GM13977 (cell line): Measurements from ENCODE around the gene TFG.

ENCODE experiments used
- DNase-seq: peaks from one replicate; pipeline ENCODE4 v3.0.0; 2012; ENCODE audit warnings: low spot score
- CTCF ChIP-seq: IDR thresholded peaks from 2 replicates; pipeline ENCODE4 v1.5.1; 2012; ENCODE audit warnings: mild to moderate bottlenecking, control low read depth; ENCODE audit not compliant: insufficient read depth; ENCODE audit errors: extremely low read depth, missing control alignments
- in situ Hi-C: fragments of 300-500 bp; cut with MboI; formaldehyde crosslinking; loops from one replicate; pipeline ENCODE4 v1.12.0; 2022; ENCODE audit warnings: low sequenced_read_pairs, low pct_unique_long_range_greater_than_20kb, mixed read lengths, inconsistent platforms; ENCODE audit not compliant: unreplicated experiment

TFG gene

GRCh38 chr3:100779480-100779879, 70.2 kb downstream of the TFG start:
- no peak for TF ChIP-seq CTCF
- DNase-seq: no peak
- in situ Hi-C loops: no loop called here

- TF ChIP-seq CTCF: no peak
- in situ Hi-C loops: no loop called here
- no peak for DNase-seq
Observed at GRCh38 chr3:100780071-100780622, 70.9 kb downstream of the TFG start.

- TF ChIP-seq CTCF: no peak
- DNase-seq: no peak
- in situ Hi-C loops: no loop called here
Observed at GRCh38 chr3:100781301-100781700, 72.0 kb downstream of the TFG start.

GRCh38 chr3:100782348-100782747, 73.1 kb downstream of the TFG start:
- in situ Hi-C loops: no loop called here
- no peak for TF ChIP-seq CTCF
- DNase-seq: no peak

- no peak for DNase-seq
- no peak for TF ChIP-seq CTCF
- in situ Hi-C loops: no loop called here
Observed at GRCh38 chr3:100782906-100783305, 73.6 kb downstream of the TFG start.

- in situ Hi-C loops: no loop called here
- DNase-seq: no peak
- no peak for TF ChIP-seq CTCF
Observed at GRCh38 chr3:100783619-100784018, 74.3 kb downstream of the TFG start.

GRCh38 chr3:100789579-100789978, 80.3 kb downstream of the TFG start:
- no peak for TF ChIP-seq CTCF
- no peak for DNase-seq
- in situ Hi-C loops: no loop called here
